22Rv1 (cell line): ENCODE measurements around the gene MALSU1.

Experiments used
- H3K27ac ChIP-seq: fragments of 450-650 bp; 2 replicates; pipeline ENCODE4 v1.5.1; 2017
- ZFX ChIP-seq: fragments of 450-650 bp; IDR thresholded peaks from 2 replicates; pipeline ENCODE4 v1.6.1; 2017; ENCODE audit warnings: antibody characterized with exemption, borderline replicate concordance
- TF ChIP-seq, protein P1 (sequence below): fragments of 450-650 bp; IDR thresholded peaks from 2 replicates; pipeline ENCODE4 v1.5.1; 2017; ENCODE audit warnings: mild to moderate bottlenecking

MALSU1 gene

DNA sequence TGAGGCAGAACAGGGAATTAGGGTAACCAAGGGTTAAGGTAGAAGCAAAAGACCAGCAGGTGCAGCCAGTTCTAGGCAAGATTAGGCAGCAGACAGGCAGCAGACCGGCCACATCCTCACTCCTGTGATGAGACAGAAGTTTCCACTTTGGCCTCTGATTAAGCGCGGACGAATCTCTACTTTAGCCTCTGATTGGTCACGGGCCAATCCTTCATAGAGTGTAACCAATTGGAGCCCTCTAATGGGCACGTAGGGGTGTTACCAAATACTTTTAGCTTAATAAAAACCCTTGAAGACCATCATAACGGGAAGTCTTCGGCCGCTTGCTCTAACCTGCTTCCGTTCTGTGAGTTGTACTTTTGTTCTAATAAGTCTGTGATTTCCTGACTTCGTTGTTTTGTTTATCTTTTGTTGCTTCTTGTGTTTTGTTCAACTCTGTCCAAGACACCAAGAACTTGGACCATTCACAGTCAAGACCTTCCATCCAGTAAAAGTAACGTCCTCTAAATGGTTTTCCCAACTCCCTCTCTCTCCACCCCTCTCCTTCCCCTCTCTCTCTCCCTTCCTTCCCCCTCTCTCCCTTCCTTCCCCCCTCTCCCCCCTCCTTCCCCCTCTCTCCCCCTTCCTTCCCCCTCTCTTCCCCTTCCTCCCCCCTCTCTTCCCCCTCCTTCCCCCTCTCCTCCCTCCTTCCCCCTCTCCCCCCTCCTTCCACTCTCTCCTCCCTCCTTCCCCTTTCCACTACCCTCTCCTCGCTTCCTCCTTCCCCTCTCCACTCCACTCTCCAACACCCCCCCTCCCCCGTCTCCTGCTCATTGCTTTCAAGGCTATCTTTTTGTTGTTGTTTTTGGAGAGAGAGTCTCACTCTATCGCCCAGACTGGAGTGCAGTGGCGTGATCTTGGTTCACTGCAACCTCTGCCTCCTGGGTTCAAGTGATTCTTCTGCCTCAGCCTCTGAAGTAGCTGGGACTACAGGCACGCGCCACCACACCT lies 13.2 kb upstream of the MALSU1 start:
- no peak overlapping the region for H3K27ac ChIP-seq
- TF ChIP-seq ZFX, result no peak
- TF ChIP-seq, protein P1, sequence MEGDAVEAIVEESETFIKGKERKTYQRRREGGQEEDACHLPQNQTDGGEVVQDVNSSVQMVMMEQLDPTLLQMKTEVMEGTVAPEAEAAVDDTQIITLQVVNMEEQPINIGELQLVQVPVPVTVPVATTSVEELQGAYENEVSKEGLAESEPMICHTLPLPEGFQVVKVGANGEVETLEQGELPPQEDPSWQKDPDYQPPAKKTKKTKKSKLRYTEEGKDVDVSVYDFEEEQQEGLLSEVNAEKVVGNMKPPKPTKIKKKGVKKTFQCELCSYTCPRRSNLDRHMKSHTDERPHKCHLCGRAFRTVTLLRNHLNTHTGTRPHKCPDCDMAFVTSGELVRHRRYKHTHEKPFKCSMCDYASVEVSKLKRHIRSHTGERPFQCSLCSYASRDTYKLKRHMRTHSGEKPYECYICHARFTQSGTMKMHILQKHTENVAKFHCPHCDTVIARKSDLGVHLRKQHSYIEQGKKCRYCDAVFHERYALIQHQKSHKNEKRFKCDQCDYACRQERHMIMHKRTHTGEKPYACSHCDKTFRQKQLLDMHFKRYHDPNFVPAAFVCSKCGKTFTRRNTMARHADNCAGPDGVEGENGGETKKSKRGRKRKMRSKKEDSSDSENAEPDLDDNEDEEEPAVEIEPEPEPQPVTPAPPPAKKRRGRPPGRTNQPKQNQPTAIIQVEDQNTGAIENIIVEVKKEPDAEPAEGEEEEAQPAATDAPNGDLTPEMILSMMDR, result no peak

DNA sequence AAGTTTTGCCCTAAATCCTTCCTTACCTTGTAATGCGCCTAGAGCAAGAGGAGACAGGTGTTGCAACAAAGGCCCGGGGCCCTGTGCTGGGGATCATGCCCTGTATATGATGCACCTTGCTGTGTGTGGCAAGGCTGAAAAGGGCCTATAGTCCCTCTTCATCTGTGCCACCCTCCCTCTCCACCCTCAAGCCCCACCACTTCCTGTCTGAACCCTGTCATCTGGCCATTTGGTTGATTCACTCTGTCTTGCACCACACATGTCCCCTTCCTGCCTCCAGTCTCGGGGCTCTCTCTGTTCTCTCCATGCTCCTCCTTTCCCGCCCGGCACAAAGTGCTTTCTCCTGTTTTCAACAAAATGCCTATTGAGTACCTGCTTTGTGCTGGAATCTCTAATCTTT lies 11.5 kb upstream of the MALSU1 start:
- TF ChIP-seq, protein P1, result no peak
- no peak for TF ChIP-seq ZFX
- no peak overlapping the region for H3K27ac ChIP-seq

DNA sequence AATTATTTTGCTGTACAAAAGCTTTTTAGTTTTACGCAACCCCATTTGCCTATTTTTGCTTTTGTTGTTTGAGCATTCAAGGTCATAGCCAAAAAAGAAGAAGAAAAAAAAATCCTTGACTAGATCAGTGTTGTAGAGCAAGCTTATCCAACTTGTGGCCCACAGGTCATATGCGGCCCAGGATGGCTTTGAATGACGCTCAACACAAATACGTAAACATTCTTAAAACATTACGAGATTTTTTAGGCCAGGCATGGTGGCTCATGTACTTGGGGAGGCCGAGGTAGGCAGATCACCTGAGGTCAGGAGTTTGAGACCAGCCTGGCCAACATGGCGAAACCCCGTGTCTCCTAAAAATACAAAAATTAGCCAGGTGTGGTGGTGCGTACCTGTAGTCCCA lies 8.1 kb upstream of the MALSU1 start:
- H3K27ac ChIP-seq, result no peak overlapping the region
- TF ChIP-seq, protein P1, result no peak
- TF ChIP-seq ZFX, result no peak

DNA sequence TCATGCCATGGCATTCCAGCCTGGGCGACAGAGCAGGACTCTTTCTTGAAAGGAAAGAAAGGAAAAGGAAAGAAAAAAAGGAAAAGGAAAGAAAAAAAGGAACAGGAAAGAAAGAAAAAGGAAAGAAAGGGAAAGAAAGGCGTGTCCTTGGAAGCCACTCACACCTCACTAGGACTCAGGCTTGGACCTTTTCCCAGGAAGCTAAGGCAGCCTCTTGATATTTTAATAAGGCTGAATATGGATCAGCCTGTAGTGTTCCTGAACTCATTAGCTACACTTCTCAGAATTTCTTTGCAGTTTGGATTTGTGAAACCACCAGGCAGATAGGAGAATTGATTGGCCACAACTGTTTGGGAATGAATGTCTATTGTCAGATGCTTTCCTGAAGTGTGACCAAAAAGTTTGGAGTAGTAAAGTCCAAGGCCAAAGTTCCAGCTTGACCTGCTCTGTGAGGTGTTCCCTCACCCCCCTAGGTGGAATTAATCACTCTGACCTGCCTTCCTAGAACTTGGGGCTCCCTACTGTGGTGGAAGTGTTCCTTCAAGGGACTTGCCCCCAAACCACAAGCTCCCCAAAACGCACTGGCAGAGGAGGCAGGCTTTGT lies 7.1 kb upstream of the MALSU1 start:
- H3K27ac ChIP-seq, result no peak overlapping the region
- TF ChIP-seq ZFX, result no peak
- TF ChIP-seq, protein P1, result no peak

DNA sequence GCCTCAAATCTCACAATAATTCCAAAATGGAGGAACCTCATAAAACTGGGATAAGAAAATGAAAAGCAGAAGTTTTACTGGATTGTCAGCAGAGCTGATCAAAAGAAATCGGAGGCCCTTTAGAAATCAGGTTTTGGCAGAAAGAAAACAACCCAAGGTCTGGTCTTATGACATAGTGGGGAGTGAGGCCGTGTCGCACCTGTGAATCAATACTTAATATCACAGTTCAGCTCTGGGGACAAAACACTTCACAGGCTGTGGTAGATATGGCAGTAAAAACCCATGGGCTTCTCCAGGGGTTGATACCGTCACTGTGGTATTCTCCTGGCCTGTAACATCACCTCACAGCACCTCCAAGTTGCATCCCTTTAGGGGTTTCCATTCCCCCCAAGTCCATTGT lies 6.5 kb upstream of the MALSU1 start:
- TF ChIP-seq ZFX, result no peak
- TF ChIP-seq, protein P1, result no peak
- H3K27ac ChIP-seq, result no peak overlapping the region

DNA sequence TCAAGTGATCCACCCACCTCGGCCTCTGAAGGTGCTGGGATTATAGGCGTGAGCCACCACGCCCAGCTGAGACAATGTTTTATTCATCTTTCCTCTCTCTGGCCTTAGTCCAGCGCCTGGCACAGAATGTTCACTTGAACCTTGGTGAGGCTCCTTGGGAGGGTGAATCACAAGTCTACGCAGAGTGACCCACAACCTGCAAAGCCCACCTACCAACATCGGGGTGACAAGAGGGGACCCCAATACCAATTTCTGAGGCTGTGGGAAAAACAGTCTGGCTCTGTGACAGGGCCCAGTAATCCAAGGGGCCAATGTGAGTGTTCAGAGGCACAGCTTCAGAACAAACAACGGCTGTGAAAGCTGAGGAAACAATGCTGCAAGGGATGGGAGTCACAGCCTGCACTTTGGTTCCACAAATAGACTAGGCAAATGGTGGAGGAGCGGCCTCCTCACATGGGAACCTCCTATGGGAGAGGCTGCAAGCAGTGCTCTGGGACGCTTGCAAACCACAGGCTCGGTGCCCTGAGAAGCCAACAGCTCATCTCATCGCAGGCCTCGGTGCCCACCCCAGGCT lies 5.6 kb upstream of the MALSU1 start:
- no peak for TF ChIP-seq ZFX
- TF ChIP-seq, protein P1, result no peak
- H3K27ac ChIP-seq, result no peak overlapping the region
